Calu3 (cell line): ENCODE results near the gene ERC2. TPM values are rescaled to one million over a fixed set of nuclear protein-coding genes. Genes with fewer than 3 reads are reported as not detected.

Experiments used
- BruUV-seq: library from RNA; stranded (reverse); fragments of 400-500 nt; replicated peaks from 2 replicates; lab custom pipeline; 2021; lab: Mats Ljungman, UMichigan
- CTCF ChIA-PET: fragments of 300-600 bp; sonication (Branson Sonifier 250); formaldehyde crosslinking; loops from one replicate; lab custom pipeline; 2022; ENCODE audit warnings: antibody characterized with exemption; lab: Charles Lee
- DNase-seq: peaks from one replicate; pipeline ENCODE4 v3.0.0; 2022
- H3K27ac Mint-ChIP-seq: one replicate; pipeline ENCODE4 v1.8.0; 2022; ENCODE audit warnings: mixed read lengths; ENCODE audit not compliant: unreplicated experiment
- H3K27me3 Mint-ChIP-seq: one replicate; pipeline ENCODE4 v1.8.0; 2022; ENCODE audit warnings: mixed read lengths; ENCODE audit not compliant: unreplicated experiment
- H3K36me3 Mint-ChIP-seq: one replicate; pipeline ENCODE4 v1.8.0; 2022; ENCODE audit warnings: mild to moderate bottlenecking, moderate library complexity, mixed read lengths; ENCODE audit not compliant: insufficient read depth, unreplicated experiment
- H3K4me1 Mint-ChIP-seq: one replicate; pipeline ENCODE4 v1.8.0; 2022; ENCODE audit warnings: mild to moderate bottlenecking, low read depth, mixed read lengths; ENCODE audit not compliant: unreplicated experiment
- H3K4me3 Mint-ChIP-seq: one replicate; pipeline ENCODE4 v1.8.0; 2022; ENCODE audit warnings: mild to moderate bottlenecking, low read depth, moderate library complexity, mixed read lengths; ENCODE audit not compliant: unreplicated experiment
- H3K9me3 Mint-ChIP-seq: one replicate; pipeline ENCODE4 v1.8.0; 2022; ENCODE audit warnings: low read depth, mixed read lengths; ENCODE audit not compliant: unreplicated experiment
- intact Hi-C: fragments of 100-400 bp; cut with micrococcal nuclease; formaldehyde crosslinking; loops from one replicate; pipeline ENCODE4 v1.10.0; 2022; ENCODE audit not compliant: unreplicated experiment
- total RNA-seq: library from RNA; stranded (reverse); gene quantifications from 2 replicates; pipeline ENCODE4 v1.2.3, GENCODE V29; 2022
- TF ChIP-seq, protein P1 (sequence below): fragments of 200-600 bp; IDR thresholded peaks from one replicate; pipeline ENCODE4 v1.8.0; 2022; ENCODE audit warnings: antibody characterized with exemption; ENCODE audit not compliant: unreplicated experiment

ERC2 gene
- total RNA-seq, 1 experiment from 2014 or later = 0.73 TPM

GRCh38 chr3:55630921-55631299 is 837.4 kb downstream of the ERC2 start:
- BruUV-seq = no TSS peak
- Mint-ChIP-seq H3K27me3 (no peaks in the 10 kb centered on the region), H3K36me3 (no peaks in the 10 kb centered on the region), H3K4me3 (no peak overlapping the region), H3K9me3 (peaks cover 5% of the 10 kb centered on the region), H3K27ac (no peak overlapping the region), H3K4me1 (no peaks in the 10 kb centered on the region)
- TF ChIP-seq, protein P1, sequence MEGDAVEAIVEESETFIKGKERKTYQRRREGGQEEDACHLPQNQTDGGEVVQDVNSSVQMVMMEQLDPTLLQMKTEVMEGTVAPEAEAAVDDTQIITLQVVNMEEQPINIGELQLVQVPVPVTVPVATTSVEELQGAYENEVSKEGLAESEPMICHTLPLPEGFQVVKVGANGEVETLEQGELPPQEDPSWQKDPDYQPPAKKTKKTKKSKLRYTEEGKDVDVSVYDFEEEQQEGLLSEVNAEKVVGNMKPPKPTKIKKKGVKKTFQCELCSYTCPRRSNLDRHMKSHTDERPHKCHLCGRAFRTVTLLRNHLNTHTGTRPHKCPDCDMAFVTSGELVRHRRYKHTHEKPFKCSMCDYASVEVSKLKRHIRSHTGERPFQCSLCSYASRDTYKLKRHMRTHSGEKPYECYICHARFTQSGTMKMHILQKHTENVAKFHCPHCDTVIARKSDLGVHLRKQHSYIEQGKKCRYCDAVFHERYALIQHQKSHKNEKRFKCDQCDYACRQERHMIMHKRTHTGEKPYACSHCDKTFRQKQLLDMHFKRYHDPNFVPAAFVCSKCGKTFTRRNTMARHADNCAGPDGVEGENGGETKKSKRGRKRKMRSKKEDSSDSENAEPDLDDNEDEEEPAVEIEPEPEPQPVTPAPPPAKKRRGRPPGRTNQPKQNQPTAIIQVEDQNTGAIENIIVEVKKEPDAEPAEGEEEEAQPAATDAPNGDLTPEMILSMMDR = no peak
- CTCF ChIA-PET = no interaction called here
- DNase-seq = no peak
- intact Hi-C loops = no loop called here

GRCh38 chr3:55630280-55630920 is 837.9 kb downstream of the ERC2 start:
- H3K27ac Mint-ChIP-seq = no peak overlapping the region
- no peaks in the 10 kb centered on the region for H3K4me1 Mint-ChIP-seq
- TF ChIP-seq, protein P1 = no peak
- no peak for DNase-seq
- intact Hi-C loops = no loop called here
- CTCF ChIA-PET = no interaction called here
- H3K36me3 Mint-ChIP-seq = no peaks in the 10 kb centered on the region
- H3K9me3 Mint-ChIP-seq = peaks cover 5% of the 10 kb centered on the region
- H3K27me3 Mint-ChIP-seq = no peaks in the 10 kb centered on the region
- H3K4me3 Mint-ChIP-seq = no peak overlapping the region
- no TSS peak for BruUV-seq

GRCh38 chr3:55629432-55629831 is 838.8 kb downstream of the ERC2 start:
- H3K36me3 Mint-ChIP-seq = no peaks in the 10 kb centered on the region
- no TSS peak for BruUV-seq
- no peak for DNase-seq
- TF ChIP-seq, protein P1 = no peak
- intact Hi-C loops = no loop called here
- H3K4me3 Mint-ChIP-seq = no peak overlapping the region
- H3K27me3 Mint-ChIP-seq = no peaks in the 10 kb centered on the region
- CTCF ChIA-PET = no interaction called here
- peaks cover 7% of the 10 kb centered on the region for H3K9me3 Mint-ChIP-seq
- H3K27ac Mint-ChIP-seq = no peak overlapping the region
- H3K4me1 Mint-ChIP-seq = no peaks in the 10 kb centered on the region

DNA sequence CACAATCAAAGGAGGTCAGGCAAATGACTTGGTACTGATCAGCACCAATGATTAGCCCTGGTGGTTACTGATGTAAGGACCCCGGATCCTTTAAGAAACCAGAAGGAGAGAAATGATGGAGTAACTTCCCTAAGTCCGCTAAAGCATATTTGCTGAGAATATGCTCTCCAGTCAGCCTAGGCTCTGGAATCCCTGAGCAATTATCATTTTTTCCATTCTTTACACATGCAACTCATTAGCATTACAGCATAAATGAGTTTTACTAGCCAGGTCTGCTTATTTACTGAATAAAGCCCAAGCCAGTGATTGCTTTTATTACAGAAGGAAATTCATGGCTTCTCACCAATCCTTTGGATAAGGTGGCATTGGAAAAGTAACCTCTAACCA is 842.0 kb downstream of the ERC2 start:
- CTCF ChIA-PET = no interaction called here
- Mint-ChIP-seq H3K9me3 (peaks cover 16% of the 10 kb centered on the region), H3K4me3 (no peak overlapping the region), H3K27ac (no peak overlapping the region), H3K27me3 (peaks cover 4% of the 10 kb centered on the region), H3K36me3 (no peaks in the 10 kb centered on the region), H3K4me1 (no peaks in the 10 kb centered on the region)
- no TSS peak for BruUV-seq
- TF ChIP-seq, protein P1 = no peak
- intact Hi-C loops = no loop called here
- DNase-seq = no peak
